ENCODE data around the gene GPR33. TPM values are rescaled to one million over a fixed set of nuclear protein-coding genes. Genes with fewer than 3 reads are reported as not detected.
A peak's percentile ranks its signal among the peaks of the same experiment; 100 is the strongest.
"Not testable (repeated sequence)": the region's sequence is repeated elsewhere in the genome, so short reads cannot be mapped to it uniquely, and the experiment has no call there.

Gene GPR33
- polyA plus RNA-seq, 3 donors, result not detected

DNA sequence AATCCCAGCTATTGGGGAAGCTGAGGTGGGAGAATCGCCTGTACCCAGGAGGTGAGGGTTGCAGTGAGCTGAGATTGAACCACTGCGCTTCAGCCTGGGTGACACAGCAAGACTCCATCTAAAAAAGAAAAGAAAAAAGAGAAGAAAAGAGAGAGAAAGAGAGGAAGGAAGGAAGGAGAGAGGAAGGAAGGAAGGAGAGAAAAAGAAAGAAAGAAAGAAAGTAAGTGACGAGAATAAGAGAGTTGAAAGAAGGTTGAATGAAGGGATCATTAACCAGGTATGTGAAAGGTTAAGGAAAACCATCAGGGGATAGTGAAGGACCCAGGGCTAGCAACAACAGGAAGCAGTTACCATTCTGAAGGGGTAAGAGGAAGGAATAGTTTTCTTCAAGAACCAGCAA, 26.3 kb downstream of the GPR33 start:
- no peak for DNase-seq

DNA sequence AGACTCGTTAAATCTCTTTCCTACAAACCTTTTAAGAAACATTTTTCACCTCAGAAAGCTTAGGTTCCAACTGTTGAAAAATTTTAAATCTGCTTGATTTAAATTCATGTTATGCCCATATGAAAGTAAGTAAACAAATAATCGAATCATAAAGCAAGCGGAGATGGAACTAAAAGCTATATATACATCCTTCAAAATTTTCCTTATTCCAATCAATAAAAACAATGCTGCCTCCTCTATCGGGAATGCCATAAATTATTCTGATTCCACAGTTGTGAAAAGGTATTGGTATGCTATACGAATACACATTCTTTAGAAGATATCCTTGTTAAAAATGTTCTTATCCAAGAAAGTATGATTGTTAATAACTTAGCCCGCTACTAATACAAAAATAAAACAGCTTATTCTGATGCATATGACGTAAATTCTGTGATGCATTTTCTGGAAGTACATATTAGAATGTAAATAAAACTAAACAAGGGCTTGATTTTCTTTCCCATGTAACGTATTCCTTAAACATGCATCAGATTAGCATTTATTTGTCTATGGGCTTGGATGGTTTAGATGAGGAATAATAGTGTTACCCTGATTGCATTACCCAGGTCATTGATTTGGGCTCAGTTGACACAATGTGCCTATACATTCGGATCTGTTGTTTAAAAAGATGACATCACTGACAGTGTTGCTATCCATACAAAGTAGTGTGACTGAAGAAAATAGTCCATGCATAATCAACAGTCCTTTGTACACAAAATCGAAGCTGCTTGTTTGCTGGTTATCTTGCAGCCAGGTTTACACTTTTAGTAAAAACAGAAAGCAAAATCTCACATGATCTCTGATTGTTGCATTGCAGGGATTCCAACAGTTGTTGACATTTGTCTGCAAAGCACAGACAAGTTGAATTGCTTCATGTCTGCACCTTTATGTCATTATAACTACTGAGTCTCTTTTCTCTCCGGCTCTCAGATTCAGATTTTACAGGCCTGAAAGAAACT, 29.9 kb downstream of the GPR33 start:
- no peak for DNase-seq

DNA sequence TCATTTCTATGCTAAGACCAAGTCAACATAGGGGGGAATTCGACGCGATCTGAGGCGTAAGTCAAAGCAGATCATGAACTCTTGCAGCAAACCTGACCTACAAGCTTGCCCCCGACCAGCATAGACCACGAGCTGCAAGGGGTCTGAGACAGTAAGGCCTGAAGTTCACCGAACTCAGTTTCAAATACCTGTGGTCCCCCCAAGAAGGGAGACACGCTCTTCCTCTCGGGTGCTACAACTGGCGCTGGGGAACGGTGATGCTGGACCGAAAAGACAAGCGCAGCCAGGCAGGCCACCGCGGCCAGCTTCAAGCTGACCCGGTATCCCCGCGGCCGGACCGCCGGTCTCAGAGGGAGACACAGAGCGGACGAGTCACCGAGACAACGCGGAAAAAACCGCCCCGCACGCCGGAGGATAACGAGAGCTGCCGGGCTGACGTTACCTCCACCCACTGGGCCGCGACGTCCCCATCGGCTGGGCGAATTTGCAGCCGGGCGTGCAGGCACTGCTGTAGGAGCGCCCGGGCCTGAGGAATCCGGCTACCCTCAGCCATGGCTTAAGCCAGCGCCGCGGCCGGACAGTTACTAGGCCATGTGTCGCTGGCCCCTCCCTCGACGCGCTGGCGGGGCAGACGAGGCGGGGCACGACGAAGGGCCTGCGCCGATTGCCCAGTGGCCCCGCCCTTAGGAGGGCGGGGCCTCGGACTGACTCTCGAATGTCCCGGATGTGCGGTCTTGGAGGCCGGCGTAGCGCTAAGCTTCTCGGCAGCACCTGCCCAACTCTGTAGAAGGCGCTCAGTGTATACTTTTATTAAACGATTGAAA, 30.8 kb downstream of the GPR33 start, which contains the start of gene DTD2:
Gene DTD2 (minus strand): TSS at position 666 of the 824 bp plus-strand sequence. CDS start 113 bp downstream, at position 553.
- peak; percentile 97 for DNase-seq

DNA sequence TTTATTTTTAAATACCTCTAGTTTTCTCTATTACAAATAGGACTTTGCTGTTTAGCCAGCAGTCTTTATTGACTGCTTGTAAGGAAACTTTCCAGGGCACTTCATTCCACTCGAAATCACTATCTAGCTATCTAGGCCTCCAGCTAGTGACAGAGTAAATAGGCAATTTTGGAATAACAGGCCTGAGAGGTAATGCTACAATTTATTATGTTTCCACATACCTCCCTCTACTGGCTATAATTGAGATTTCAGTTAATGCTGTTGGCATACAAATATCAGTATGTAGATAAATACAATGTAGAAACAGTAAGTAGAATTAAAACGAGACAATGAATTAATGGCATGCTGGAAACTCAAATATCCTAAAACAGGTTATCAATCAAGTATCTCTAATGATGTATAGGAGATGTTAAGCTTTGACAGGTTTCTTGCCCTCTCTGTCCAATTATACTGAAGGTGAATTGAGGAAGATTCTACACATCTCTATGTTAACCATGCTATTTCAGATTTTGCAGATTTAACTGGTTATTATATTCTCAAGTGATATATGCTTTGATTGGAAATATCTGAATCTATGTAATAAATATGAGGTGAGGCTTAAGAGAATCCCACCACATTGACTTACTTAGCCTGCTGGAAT, 37.7 kb downstream of the GPR33 start:
- DNase-seq, result no peak

- DNase-seq, result no peak
Observed at GRCh38 chr14:31449136-31449535, 38.7 kb downstream of the GPR33 start.

DNA sequence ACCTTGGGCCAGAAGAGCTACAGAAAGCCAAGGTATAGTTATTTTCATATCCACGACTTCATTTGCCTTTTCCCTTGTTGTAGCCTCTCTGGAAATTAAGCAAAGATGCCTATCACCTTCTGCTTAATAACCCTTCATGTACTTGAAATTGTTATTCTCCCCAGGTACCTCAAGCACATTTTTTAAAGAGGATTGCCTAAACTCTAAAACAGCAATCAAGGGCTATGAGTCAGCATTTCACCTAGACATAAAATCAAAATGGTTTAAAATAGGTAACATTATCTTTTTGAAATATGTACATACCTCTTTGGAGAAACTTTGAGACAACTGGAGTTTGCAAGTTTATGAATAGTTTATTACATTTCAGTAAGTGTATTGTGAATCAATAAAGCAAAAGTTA, 42.1 kb downstream of the GPR33 start:
- no peak for DNase-seq

DNA sequence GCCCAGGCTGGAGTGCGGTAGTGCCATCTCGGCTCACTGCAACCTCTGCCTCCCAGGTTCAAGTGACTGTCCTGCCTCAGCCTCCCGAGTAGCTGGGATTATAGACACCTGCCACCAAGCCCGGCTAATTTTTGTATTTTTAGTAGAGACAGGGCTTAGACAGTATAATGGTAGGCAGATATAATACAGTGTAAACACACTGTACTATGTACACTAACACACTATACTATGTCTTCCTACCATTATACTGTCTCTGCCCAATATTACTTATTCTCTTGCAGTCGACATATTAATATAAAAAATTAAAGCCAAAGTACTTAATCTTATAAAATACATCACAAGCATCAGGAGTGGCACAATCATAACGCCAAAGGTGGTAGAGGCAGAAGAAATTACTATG, 45.6 kb downstream of the GPR33 start:
- no peak for DNase-seq

DNA sequence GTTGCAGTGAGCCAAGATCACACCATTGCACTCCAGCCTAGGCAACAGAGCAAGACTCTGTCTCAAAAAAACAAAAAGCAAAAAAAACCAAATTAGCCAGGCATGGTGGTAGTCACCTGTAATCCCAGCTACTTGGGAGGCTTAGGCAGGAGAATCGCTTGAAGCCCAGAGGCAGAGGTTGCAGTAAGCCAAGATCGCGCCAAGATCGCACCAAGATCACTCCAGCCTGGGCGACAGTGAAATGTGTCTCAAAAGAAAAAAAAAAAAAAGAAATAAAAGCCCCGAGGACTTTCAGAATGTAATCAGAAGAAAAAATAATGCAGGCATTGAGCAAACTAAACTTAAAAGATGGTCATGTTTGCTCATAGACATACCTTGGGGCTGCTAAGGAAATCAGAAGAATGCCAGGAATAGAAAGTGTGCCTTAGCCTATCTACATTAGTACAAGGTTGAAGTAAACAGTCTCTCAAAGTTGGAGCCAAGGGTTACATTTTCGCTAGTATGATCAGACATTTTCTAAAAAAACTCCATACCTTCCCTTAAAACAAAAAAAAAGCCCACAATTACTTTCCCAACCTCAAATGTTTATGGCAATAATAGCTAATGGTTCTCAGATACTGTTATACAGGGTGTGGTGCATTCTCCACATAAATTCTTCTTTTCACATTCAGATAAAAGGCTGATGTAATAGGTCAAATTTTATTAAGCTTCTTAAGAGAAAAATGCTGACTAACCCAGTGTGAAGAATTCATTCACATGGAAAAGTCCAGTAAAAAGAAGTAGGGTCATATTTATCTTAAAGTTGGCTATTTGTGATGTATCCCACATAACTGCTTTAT, 46.3 kb downstream of the GPR33 start:
- no peak for DNase-seq

- DNase-seq, result no peak
Observed at GRCh38 chr14:31440280-31440679, 47.6 kb downstream of the GPR33 start.

- no peak for DNase-seq
Observed at GRCh38 chr14:31439561-31439960, 48.3 kb downstream of the GPR33 start.

DNA sequence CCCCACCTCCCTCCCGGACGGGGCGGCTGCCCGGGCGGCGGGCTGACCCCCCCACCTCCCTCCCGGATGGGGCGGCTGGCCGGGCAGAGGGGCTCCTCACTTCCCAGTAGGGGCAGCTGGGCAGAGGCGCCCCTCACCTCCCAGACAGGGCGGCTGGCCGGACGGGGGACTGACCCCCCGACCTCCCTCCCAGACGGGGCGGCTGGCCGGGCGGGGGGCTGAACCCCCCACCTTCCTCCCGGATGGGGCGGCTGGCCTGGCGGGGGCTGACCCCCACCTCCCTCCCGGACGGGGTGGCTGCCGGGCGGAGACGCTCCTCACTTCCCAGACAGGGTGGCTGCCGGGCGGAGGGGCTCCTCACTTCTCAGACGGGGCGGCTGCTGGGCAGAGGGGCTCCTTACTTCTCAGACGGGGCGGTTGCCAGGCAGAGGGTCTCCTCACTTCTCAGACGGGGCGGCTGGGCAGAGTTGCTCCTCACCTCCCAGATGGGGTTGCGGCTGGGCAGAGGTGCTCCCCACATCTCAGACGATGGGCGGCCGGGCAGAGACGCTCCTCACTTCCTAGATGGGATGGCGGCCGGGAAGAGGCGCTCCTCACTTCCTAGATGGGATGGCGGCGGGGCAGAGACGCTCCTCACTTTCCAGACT, 50.7 kb downstream of the GPR33 start:
- DNase-seq, result not testable (repeated sequence)

DNA sequence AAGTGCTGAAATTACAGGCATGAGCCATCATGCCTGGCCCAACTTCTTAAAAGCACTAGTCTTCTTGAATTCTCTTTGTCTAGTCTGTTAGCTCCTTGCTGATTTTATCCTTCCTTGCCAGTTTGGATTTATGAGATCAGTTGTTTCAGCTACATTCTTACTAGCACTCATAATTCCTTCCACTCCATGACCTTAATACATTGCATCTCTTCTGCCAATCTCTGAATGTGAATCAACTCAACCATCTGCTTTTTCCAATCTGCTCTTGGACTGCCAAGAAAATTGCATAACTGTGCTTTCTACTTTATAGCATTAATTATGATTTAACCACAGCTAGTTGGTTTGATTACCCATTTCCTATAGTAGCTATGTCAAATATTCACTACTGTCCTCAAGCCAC, 52.6 kb downstream of the GPR33 start:
- no peak for DNase-seq

Other genes starting within 250 kb of the GPR33 start
- 10 to 100 TPM; 14.3 to 22.1 (median 17.2) TPM for gene HEATR5A, start 67.5 kb downstream of the GPR33 start, polyA plus RNA-seq (ENCODE audit: insufficient read length in 3 of 3)
- gene DTD2, start 30.5 kb downstream of the GPR33 start, polyA plus RNA-seq (ENCODE audit: insufficient read length in 3 of 3), result 10 to 100 TPM; 16.5 to 18.8 (median 18.8) TPM
- 10 to 100 TPM; 12.7 to 17.9 (median 15.1) TPM for gene NUBPL, start 73.4 kb upstream of the GPR33 start, polyA plus RNA-seq (ENCODE audit: insufficient read length in 3 of 3)

Data from renal pelvis (tissue), 4 donors.